ENCODE results near the gene FARP2.

Gene FARP2

DNA sequence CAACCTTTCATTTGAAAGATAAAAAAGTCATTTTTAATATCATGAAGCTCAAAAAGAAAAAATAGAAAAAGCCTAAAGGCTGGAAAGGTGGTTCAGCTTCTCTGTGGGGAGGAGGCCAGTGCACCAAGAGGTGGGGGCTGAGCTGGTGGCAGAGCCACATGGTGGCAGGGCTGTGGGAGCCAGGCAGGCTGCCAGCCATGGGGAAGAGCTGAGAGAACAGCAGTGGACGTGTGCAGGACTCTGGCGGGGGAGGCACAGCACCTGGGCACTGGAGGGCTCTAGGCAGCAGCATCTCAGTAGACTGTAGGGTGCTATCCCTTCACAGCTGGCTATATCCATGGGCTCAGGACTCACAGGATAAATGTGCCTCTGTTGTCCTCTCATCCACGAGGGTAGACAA, 104.5 kb downstream of the FARP2 start:
- no peak for DNase-seq

DNA sequence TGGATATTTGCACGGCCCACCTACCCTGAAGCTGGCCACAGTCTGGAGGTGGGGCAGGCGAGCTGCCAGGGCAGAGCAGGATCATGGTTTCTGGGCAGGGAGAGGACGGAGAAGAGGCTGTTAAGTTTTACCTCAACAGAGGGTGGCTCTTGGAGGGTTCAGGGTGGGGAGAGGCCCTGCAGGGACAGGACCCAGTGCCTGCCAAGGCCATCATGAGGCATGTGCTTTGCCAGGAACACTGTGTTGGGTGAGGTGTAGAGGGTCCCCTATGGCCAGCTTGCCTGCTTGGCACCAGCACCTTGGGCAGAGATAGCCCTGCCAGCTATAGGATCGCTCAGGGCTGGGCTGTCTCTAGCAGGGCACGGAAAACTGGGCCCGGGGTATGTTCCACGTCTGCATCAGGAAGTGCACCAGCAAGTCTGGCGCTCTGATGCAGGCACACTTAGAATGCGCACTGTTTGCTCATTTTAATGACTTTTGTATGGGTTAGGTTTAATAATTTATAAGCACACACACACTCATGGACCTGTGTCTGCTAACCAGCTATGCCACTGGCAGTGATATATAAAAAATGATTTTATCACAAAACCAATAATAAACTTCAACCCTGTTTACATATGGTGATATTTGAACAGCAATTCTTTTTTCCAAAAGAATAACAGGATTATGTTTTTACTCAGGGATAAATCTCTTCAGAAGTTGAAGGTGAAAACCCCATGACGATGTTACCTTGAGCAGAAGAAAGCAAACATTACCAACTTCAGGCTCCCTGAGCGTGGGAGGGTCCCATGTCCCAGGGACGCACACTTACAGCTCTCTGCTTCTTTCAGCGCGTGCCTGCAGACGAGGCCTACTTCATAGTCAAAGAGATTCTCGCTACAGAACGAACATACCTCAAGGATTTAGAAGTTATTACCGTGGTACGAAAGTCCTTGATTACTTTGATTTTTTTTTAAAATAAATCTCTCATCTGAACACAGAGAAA, 105.9 kb downstream of the FARP2 start:
- no peak for DNase-seq

GRCh38 chr2:241463276-241464135, 107.4 kb downstream of the FARP2 start:
- DNase-seq = no peak

GRCh38 chr2:241465543-241465942, 109.5 kb downstream of the FARP2 start:
- no peak for DNase-seq

GRCh38 chr2:241466230-241466629, 110.1 kb downstream of the FARP2 start:
- no peak for DNase-seq

GRCh38 chr2:241467777-241468475, 111.8 kb downstream of the FARP2 start:
- no peak for DNase-seq

DNA sequence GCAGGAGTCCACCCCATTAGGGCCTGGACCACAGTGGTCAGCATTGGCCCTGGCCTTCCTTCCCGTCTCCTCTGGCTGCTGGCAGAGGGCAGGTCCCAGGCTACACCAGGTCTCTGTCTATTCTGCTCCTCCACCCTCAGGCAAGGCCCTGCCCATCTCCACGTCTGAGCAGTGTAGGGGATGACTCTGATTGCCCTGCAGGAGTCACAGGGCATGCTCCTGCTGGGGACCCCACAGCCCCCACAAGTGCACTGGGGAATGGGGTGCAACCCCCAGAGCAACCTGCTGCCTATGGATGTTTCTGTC, 112.3 kb downstream of the FARP2 start:
- DNase-seq = no peak

DNA sequence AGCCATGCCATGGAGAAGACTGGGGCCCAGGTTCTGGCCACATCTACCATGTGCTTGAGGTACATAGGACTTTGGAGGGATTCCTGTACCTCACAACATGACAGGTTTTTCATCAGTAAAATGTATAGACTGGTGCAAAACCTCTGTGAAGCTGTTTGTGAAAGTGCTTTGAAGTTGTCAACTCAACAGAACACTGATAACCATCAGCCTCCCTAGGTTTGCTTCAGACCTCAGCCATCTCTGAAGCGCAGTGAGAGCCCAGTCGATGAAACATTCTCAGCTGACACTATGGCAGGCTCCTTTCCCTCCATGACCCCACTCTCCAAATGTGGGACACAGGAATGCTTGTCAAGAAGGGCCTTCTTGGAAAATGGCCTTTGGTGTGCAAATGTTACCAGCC, 113.7 kb downstream of the FARP2 start:
- no peak for DNase-seq

GRCh38 chr2:241473399-241473798, 117.3 kb downstream of the FARP2 start:
- no peak for DNase-seq

DNA sequence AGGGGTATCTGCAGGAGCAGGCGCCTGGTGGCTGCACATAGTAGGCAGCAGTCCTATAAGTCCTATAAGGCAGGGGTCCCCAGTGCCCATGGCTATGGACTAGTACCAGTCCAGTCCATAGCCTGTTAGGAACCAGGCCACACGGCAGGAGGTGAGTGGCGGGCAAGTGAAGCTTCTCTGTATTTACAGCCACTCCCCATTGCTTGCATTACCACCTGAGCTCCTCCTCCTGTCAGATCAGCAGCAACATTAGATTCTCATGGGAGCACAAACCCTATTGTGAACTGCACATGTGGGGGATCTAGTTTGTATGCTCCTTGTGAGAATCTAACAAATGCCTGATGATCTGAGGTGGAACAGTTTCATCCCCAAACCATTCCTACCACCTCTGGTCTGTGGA, 119.2 kb downstream of the FARP2 start:
- no peak for DNase-seq

DNA sequence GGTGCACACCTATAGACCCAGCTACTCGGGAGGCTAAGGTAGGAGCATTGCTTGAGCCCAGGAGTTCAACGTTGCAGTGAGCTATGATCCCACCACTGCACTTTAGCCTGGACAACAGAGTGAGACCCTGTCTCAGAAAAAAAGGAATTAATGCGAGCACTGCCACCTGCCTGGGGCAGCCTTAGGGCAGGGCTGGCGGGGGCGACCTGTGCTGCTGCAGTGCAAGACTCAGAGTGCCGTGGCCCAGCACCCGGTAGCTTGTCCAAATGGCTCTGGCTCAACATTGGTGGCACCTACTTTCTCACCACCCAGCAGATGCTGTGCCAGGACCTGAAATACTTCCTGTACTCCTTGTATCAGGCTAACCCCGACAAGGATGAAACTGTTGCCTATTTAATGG, 122.1 kb downstream of the FARP2 start:
- no peak for DNase-seq

DNA sequence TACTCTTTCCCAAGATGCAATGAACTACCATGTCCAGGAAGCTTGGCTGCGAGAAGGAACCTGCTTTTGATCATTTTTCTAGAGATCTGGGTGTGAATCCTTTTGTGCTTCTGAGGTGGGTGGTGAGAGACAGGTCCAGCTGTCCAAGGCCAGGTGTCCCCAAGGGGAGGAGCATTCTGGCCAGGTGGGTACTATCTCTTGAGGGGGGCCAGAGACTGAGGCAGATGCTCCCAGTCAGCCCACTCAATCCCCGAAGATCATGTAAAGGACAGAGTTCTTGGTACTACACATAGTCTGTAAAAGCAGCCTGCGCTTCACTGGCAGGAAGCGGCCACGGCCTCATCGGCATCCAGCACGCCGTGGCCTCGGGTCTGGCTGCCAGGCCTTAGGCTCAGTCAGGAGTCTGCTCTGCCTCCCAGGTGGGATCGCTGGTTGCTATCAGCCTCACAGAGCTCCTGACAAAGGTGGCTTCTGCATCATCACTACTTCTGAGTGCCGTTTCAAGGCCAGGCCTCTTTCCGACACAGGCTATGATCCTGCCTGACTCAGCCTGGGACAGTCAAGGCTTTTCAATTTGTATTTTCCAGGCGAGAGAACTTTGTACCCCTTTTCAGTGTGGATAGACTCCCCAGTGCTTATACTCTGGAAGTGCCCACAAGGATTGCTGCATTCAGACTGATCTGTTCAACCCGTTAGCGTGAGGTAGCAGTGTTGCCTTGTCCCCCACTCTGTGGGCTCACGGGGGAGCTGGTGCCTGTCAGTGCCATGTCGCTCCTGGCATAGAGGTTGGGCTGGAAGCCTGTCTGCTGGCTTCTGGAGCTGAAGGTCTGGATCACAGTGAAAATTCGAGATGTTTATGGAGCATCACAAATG, 123.2 kb downstream of the FARP2 start:
- DNase-seq = no peak

DNA sequence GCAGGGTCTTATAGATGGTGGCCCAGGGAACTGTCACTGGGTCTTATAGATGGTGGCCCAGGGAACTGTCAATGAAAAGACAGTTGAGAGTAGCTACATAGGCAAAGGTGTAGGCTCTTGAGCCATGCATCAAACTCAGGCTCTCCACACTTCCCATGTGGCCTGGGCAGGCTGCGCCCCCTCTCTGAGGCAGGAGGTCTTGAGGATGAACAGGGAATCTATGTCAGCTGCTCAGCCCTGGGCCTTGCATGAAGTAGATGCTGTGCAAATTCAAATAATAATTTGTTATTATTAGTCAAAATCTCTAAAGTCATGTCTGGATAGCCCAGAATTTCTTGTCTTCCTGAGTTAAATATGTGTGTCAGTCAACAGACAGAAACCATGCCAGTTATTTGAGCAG, 125.6 kb downstream of the FARP2 start:
- DNase-seq = no peak

DNA sequence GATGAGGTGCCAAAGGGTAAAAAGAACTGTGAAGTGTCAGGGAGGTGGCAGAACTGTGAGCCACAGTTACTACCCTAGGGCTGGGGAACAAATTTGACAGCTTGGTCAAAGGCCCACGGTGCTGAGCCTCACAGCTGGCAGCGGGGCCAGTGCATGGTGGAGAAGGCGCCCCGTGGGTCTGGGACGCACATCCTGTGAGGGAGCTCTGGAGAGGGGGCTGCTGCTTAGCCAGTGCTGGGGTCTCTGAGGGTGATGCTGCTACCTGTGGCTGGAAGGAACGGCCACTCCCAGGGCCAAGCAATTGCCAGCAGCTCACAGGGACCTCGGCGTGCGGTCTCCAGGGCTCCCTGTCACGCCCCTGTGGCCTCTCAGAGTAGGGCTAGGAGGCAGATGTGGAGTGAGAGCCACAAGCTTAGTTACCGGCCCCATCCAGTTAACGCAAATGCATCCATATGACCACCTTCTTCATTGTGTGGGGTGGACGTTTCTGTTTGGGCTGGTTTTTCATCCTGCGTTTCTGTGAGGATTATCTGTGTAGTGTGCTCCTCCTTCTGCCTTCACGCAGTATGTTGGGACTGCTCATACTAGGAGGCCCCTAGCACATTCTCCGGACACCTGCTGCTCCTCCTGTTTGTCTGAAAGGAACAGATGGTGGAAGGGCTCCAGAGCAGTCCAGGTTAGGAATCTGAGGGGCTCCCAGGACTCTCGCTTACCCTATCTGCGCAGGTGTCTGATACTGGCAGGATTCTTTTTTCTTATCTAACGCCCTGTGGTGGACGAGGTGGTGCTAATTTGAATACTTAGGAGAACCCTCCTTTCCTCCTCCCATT, 126.3 kb downstream of the FARP2 start:
- DNase-seq = no peak

GRCh38 chr2:241483305-241483704, 127.2 kb downstream of the FARP2 start:
- no peak for DNase-seq

DNA sequence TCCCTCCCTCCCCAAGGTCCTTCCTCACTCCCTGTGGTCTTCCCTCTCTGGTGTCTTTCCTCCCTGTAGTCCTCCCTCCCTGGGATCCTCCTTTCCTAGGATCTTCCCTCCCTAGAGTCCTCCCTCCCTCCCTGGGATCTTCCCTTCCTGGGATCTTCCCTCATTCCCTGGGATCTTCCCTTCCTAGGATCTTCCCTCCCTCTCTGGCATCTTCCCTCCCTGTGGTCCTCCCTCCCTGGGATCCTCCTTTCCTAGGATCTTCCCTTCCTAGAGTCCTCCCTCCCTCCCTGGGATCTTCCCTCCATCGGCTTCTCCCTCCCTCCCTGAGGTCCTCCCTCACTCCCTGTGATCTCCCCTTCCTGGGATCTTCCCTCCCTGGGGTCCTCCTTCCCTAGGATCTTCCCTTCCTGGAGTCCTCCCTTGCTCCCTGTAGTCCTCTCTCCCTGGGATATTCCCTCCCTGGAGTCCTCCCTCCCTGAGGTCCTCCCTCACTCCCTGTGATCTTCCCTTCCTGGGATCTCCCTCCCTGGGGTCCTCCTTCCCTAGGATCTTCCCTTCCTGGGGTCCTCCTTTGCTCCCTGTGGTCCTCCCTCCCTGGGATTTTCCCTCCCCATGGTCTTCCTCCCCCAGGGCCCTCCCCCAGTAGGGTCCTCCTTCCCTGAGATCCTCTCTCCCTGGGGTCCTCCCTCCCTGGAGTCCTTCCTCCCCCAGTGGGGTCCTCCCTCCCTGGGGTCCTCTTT, 129.3 kb downstream of the FARP2 start:
- DNase-seq = no peak

- DNase-seq = no peak
Observed at GRCh38 chr2:241489088-241489487, 133.0 kb downstream of the FARP2 start.

DNA sequence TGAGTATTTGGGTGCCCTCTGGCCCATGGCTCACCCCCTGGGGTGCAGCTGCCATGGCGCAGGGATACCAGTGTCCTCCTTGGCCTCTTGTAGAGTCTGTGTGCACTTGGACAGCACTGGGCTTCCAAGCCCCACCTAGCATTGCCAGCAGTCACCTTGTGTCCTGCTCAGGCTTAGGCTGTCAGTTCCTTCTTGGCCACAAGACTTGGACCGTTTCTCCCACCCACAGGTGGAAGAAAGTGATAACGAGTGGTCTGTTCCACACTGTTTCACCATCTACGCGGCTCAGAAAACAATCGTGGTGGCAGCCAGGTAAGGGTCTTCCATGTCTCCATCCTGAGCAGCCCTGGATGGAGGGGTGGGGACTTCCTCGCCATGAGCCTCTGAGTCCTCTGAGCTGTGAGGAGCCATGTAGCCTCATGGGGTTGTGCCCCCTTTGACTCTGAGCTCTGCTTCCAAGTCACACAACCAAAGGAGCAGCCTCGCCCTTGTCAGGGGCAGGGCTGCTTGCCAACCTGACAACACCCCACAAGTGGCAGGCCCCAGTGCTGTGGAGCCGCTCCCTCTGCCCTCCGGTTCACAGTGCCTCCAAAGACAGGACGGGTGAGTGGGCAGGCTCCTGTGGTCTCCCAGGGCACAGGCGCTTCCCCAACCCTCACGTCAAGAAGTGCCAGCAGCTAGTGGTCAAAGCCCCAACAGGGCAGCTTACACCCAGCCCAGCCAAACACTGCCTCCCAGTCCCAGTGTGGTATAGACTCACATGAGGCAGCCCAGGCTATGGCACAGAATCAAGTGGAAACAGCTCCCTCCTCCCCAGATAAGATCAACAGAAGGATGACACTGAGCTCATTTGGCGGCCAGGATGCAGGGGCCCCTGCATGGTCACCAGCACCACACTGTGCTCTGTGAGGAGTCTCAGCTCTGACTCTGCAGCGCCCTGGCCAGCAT, 133.9 kb downstream of the FARP2 start:
- no peak for DNase-seq

GRCh38 chr2:241490825-241491506, 134.9 kb downstream of the FARP2 start:
- no peak for DNase-seq

Data from activated gamma-delta T cell treated with Interleukin-2 at 50 U/mL for 16 hours (primary cell).